Measurements from ENCODE around the gene NOXA1.

NOXA1 gene

GRCh38 chr9:137427454-137428310 lies 4.5 kb downstream of the NOXA1 start:
- no peak for DNase-seq

- DNase-seq, result no peak
These were observed 5.1 kb downstream of the NOXA1 start for GRCh38 chr9:137428311-137428630.

DNA sequence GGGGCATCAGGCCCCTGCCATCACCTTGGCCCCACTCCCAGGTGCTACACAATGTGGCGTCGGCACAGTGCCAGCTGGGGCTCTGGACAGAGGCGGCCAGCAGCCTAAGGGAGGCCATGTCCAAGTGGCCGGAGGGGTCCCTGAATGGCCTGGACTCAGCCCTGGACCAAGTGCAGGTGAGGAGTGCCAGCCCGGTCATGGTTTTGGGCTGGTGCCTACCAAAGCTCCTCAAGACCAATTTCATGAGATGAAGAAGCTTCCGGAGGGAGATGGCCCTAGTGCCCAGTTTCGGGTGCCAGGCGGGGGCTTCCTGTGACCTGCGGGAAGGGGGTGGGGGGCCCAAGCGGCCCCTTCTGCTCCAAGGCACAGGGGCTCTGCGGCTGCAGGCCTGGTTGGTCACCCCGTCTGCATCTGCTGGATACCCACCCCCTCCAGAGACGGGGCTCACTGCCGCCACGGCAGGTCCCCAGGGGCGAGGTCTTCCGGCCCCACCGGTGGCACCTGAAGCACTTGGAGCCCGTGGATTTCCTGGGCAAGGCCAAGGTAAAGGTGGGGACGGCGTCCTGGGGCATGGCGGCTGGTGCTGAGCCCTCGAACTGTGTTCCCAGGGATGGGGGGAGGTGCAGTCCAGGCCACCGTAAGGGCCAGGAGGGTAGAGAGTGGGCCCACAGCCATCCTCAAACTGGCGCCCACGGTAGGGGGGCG lies 5.8 kb downstream of the NOXA1 start:
- DNase-seq, result no peak

DNA sequence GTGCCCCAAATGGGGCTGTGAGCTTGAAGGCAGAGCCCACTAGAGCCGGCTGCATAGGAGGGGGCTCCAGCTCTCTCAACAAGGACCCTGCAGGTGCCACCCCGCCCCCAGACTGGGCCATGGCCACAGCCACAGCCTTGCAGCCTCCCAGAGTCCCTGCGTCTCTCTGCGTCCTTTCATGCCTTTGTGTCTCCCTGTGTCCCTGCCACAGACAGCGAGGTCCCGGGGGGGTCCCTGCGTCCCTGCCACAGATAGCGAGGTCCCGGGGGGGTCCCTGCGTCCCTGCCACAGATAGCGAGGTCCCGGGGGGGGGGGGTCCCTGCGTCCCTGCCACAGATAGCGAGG lies 6.3 kb downstream of the NOXA1 start:
- DNase-seq, result no peak

DNA sequence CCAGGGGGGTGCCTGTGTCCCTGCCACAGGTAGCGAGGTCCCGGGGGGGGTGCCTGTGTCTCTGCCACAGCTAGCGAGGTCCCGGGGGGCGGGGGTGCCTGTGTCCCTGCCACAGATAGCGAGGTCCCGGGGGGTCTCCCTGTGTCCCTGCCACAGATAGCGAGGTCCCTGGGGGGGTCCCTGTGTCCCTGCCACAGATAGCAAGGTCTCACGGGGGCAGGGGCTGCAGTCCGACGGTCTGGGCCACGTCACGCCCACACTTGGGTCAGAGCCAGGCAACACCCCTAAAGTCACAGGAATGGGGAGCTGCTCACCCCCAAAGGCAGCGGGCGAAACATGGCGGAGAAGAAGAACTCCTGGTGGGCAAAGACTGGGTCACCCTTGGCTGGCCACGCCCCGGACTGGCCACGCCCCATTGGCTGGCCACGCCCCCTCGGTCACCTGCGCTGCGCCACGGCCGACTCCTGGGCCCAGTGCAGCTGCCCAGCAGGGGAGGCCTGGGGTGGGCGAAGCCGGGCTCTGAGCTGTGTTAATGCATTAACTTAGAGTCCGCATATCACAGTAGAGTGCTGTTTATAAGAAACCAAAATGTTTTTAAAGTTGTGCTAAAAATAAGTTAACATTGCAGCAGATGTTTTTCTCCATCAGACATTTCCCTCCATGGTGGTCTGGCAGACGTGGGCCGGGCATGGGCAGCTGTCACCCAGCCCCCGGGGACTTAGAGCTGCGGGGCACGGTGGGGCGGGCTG lies 7.0 kb downstream of the NOXA1 start:
- DNase-seq, result peak in 1 of 2 experiments; percentile 56

- no peak for DNase-seq
These were observed 7.7 kb downstream of the NOXA1 start for GRCh38 chr9:137430723-137431415.

DNA sequence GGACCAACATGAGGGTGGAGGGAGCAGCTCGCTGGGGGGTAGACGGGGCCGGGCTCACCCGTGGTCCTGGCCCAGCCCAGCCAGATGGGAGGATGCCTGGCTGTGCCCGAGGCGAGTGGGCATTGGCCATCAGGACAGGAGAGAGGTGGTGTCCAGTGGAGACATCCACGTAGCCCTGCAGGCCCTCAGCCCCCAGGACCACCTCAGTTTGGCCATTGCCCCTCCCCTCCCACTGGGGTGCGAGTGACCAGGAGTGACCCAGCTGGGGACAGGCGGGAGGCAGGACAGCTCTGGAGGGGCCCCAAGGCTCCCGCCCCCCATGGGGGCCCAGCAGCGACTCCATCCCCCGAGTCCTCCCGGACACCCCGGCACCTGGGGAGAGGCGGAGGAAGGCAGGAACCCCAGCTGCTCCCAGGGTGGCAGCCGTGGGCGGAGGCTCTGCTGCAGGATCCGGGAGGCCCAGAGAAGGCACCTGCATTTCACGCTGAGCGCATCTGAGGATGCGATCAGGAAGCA lies 8.3 kb downstream of the NOXA1 start:
- no peak for DNase-seq

DNA sequence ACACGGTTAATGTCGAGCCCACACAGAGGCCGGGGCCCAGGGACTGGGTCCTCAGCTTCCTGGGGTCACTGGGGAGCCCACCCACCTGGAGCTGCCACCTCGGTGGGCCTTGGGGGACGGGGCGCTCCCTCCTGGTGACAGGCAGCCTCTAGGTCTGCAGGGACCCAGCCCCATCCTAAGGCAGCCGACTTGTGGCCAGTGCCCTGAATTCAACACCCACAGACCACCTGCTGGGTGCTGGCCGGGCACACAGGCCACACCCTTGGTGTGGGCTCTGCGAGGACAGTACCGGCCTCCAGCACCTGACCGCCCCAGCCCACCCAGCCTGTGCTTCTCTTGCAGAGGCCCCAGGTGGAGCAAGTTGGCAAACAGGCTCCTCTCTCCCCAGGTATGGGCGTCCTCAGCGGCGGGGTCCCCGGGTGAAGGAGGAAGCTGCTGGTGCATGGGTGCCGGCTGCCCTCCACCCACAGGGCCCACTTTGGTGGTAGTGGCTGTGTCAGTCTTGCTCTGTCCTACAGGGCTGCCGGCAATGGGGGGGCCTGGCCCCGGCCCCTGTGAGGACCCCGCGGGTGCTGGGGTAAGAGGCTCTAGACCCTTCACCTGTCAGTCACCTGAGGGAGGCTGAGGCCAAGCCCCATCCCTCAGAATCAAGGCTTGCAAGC lies 9.6 kb downstream of the NOXA1 start:
- DNase-seq, result no peak

DNA sequence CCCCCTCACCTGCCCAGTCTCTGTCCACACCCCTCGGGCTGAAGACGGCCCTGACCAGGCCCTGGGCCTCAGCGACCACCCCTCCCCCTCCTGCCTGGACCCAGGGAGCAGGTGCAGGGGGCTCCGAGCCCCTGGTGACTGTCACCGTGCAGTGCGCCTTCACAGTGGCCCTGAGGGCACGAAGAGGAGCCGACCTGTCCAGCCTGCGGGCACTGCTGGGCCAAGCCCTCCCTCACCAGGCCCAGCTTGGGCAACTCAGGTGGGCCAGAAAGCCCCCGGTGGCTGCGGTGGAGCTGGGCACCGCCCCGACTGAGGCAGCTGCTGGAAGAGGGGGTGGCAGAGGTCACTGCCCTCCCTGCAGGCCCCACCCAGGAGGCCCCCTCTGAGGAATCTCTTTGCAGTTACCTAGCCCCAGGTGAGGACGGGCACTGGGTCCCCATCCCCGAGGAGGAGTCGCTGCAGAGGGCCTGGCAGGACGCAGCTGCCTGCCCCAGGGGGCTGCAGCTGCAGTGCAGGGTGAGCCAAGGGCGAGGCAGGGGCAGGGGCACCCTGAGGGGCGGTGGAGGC lies 10.2 kb downstream of the NOXA1 start:
- DNase-seq, result no peak

- no peak for DNase-seq
These were observed 10.8 kb downstream of the NOXA1 start for GRCh38 chr9:137433916-137434431.

DNA sequence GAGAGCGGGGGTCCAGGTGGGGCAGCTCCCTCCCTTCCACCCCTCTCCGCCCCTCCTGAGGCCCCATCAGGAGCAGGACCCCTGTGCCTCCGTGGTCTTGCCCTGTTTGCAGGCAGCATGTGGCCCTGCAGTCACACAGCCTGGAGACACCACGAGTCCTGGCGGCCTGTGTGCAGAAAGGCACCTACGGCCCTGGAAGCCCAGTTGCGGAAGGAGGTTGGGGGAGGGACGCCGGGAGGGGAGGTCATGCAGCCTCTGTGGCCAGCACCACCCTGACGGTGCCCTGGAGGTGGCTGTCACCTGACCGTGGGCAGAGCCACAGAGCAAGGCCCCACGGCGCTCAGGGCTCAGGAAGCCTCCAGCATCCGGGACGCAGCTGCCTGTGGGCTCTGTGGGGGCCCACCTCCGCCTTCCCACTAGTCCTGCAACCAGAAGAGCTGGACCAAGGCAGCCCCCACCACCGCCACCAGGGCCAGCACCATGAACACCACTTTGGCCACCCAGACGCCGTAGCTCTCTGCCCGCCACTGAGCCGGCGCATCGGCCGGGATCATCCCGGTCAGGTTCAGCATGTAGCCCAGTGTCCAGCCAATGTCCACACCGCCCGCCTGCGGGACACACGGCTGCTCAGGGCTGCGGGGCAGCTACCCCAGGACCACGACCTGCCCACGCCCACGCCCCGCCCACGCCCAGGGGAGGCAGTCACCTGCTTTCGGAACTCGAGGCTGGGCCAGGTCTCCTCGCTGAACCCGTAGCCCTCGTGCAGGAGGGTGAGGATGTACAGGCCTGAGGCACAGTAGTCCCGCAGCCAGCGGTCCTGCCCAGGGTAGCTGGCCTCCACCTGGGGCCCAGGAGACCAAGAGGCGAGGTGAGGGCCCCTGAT lies 11.5 kb downstream of the NOXA1 start:
- DNase-seq, result no peak

DNA sequence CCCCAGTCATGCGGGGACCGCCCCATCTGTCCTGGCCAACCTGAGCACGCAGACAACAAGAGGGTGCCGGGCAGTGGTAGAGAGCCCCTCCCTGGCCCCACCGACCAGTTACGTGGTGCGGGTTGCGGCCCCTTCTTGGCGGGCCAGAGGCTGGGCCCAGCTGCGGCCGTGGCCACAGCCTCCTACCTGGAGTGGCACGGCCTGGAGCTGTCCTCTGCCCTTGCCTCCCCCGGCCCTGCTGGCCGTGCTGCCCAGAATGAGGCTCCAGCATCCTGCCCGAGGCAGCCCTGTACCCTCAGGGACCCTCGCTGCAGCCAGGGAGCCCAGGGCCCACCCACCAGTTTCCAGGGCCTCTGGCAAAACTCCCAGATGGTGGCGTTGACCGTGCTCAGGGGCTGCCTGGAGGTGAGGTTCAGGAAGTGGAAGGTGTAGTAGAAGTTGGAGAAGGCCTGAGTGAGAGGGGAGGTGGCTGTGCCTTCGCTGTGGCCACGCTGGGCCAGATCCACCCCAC lies 12.2 kb downstream of the NOXA1 start:
- DNase-seq, result no peak

DNA sequence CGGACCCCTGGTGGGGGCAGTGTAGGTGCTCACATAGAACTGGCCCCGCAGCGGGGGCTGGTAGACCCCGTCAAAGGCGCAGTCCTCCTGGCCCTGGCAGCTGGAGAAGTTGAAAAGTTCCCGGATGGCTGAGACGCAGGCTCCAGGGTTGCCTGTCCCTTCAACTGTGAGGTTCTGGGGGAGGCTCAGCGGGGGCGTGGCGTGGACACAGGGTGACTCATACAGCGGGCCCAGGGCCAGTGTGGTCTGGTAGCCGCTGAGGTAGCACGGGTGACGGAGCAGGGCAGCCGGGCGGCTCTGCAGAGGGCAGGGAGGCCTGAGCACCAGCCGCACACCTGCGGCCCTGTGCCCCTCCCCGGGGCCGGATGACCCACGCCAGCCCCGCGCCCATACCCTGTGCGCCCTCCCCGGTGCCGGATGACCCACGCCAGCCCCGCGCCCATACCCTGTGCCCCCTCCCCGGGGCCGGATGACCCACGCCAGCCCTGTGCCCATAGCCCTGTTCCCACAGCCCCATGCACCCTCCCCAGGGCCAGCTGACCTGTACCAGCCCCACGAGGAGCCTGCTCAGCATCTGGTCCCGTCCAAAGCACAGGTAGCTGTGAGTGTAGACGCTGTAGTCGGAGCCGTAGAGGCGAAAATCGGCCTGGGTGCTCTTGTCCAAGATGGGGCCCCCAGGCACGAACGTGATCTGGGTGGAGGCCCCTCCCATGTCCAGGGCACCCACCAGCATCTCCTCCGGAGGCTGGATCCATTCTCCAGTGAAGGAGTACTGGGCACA lies 13.0 kb downstream of the NOXA1 start:
- DNase-seq, result no peak

GRCh38 chr9:137436761-137437600 lies 13.8 kb downstream of the NOXA1 start:
- no peak for DNase-seq

- peak in 1 of 2 experiments; percentile 23 for DNase-seq
These were observed 14.7 kb downstream of the NOXA1 start for GRCh38 chr9:137437691-137438590.

DNA sequence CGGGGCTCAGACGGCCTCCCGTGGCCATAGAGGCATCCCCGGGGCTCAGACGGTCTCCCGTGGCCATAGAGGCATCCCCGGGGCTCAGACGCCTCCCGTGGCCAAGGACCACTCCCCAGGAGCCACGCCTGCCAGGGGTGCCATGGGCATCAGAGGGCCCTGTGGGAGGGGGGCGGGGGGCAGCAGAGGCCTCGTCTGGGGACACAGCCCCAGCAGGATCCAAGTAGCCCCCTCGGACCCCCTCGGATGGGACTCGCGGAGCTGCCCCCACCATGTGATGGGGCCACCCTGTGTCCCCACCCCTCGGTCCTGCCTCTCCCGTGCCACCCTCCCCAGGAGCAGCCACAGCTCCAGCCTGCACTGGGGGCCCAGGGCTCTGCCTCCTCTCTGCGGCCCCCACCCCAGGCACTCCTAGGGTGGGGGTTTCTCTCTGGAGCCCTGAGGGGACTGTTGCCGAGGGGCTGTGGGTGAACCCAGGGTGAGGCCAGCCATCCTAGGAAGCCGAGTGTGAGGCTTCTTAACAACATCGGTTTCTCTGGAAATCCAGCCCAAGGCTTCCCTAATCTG lies 15.5 kb downstream of the NOXA1 start:
- no peak for DNase-seq

GRCh38 chr9:137439158-137439714 lies 16.0 kb downstream of the NOXA1 start:
- DNase-seq, result no peak
